Measurements from ENCODE around the gene SYS1. TPM values are rescaled to one million over a fixed set of nuclear protein-coding genes. Genes with fewer than 3 reads are reported as not detected.
A peak's percentile ranks its signal among the peaks of the same experiment; 100 is the strongest.

Gene SYS1
- total RNA-seq, 1 experiment from 2014 or later: 38.8 TPM

DNA sequence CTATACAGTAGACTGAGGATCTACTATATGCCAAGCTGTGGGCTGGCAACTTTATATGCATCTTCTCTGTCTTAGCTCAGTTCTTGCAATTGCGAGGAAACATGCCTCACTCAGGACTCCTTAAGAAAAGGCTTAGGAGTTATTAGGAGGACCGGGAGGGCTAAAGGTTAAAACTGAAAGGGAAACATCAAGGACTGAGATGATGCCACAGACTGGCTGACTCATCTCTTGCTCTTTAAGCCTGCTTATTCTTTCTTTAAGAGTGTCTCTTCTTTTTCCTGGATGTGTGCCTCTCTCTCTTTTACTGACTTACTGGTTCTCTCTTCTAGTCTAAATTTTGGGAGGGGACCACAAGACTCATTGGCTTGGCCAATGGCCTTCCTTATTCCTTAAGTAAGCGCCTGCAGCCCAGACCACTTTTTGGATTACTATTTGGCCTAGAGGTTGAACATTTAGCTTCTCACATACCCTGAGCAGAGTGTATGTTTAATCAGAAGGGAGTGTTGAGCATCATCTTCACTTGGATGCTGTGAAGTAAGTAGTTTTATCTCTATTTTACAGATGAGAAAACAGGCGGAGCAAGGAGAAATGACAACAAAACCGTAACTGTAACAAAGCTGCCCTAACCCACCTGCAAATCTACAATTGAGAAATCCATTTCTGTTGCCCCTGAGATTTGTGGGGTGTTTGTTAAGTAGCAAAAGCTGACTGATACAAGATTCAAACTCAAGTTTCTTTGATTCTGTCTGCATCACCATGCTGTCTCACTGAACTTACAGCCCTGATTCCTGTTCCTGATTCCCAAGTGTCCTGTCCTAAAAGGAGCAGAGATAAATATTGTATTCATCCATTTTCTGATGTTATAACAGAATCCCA lies 7.5 kb upstream of the SYS1 start:
- Histone ChIP-seq H3K27ac (no peak overlapping the region), H3K4me2 (peak overlapping the region; percentile 49), H3K79me2 (ENCODE audit: low read depth) (no peaks in the 10 kb centered on the region), H3K4me1 (replicated peaks; ENCODE audit: insufficient read depth) (peaks cover 56% of the 10 kb centered on the region), H3K9me2 (ENCODE audit: insufficient read depth) (no peaks in the 10 kb centered on the region), H3F3A (ENCODE audit: insufficient read depth, low read depth) (peaks cover 44% of the 10 kb centered on the region), H3K36me3 (ENCODE audit: low read depth) (no peaks in the 10 kb centered on the region), H3K27me3 (ENCODE audit: insufficient read depth, low read depth) (no peaks in the 10 kb centered on the region), H2AFZ (no peak overlapping the region), H3K9me3 (ENCODE audit: insufficient read depth, low read depth) (no peaks in the 10 kb centered on the region), H3K4me3 (no peak overlapping the region), H4K20me1 (ENCODE audit: insufficient read depth) (no peaks in the 10 kb centered on the region)
- peak in 1 of 2 experiments; percentile 64 for DNase-seq
- POLR2A ChIA-PET (ENCODE audit: unreplicated experiment): interaction anchor here (0.6 kb wide), 1 partner anchor 8 kb away, joined by 13 read pairs; no protein-coding TSS in a partner anchor
- intact Hi-C loops (cut with micrococcal nuclease; ENCODE audit: unreplicated experiment): no loop called here
- no TSS peak for BruUV-seq (replicated peaks)
- CTCF ChIA-PET: no interaction called here
- no peak for TF ChIP-seq EZH2 (IDR thresholded peaks at IDR 0.05; ENCODE audit: low read depth)
- TF ChIP-seq, protein P1, sequence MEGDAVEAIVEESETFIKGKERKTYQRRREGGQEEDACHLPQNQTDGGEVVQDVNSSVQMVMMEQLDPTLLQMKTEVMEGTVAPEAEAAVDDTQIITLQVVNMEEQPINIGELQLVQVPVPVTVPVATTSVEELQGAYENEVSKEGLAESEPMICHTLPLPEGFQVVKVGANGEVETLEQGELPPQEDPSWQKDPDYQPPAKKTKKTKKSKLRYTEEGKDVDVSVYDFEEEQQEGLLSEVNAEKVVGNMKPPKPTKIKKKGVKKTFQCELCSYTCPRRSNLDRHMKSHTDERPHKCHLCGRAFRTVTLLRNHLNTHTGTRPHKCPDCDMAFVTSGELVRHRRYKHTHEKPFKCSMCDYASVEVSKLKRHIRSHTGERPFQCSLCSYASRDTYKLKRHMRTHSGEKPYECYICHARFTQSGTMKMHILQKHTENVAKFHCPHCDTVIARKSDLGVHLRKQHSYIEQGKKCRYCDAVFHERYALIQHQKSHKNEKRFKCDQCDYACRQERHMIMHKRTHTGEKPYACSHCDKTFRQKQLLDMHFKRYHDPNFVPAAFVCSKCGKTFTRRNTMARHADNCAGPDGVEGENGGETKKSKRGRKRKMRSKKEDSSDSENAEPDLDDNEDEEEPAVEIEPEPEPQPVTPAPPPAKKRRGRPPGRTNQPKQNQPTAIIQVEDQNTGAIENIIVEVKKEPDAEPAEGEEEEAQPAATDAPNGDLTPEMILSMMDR (conservative IDR thresholded peaks at IDR 0.05): no peak

DNA sequence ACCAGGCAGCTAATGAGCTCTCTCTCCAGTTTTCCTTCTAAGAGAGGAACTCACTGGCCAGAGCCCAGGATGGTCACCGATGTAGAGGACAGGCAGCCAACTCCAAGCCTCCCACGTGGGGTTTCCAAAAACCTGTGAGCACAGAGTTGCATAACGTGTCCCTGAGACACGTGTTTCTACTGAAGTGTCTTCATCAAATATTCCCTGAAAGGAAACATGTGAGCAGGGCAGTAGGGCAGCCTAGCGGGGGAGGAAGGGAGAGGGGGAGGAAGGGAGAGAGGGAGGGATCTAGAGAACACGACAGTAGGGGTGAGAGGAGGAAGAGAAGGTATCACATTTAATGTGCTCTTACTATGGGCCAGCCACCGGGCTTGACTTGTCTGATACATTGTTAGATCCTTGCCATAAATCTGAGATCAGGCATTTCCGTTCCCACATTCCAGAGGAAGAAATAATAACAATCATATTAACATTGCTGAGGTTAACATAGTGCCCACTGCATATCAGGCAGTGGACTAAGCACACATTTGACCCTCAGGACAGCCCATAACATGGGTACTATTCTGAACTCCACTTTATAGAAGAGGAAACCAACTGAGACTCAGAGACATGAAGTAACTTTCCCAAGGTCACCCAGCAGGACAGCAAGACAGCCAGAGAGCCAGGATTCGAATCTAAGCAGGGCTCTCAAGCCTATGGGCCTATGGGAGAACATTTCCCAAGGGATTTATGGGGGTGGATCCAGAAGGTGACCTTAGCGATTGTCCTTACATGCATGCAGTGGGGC lies 4.5 kb upstream of the SYS1 start:
- Histone ChIP-seq H3K4me1 (replicated peaks; ENCODE audit: insufficient read depth) (peaks cover 56% of the 10 kb centered on the region), H2AFZ (no peak overlapping the region), H3F3A (ENCODE audit: insufficient read depth, low read depth) (peaks cover 39% of the 10 kb centered on the region), H3K27me3 (ENCODE audit: insufficient read depth, low read depth) (no peaks in the 10 kb centered on the region), H3K4me3 (no peak overlapping the region), H3K4me2 (peak overlapping the region; percentile 56), H3K27ac (0 out of 2 replicates have a peak overlapping the region, but pooled peaks have one; percentile 21), H3K9me3 (ENCODE audit: insufficient read depth, low read depth) (no peaks in the 10 kb centered on the region), H3K79me2 (ENCODE audit: low read depth) (peaks cover 2% of the 10 kb centered on the region), H3K36me3 (ENCODE audit: low read depth) (no peaks in the 10 kb centered on the region), H4K20me1 (ENCODE audit: insufficient read depth) (no peaks in the 10 kb centered on the region), H3K9me2 (ENCODE audit: insufficient read depth) (no peaks in the 10 kb centered on the region)
- intact Hi-C loops (cut with micrococcal nuclease; ENCODE audit: unreplicated experiment): no loop called here
- POLR2A ChIA-PET (ENCODE audit: unreplicated experiment): interaction anchor here (0.6 to 0.7 kb wide), 2 partner anchors 65 to 292 kb away, joined by 3 to 6 read pairs; no protein-coding TSS in a partner anchor
- no TSS peak for BruUV-seq (replicated peaks)
- TF ChIP-seq EZH2 (IDR thresholded peaks at IDR 0.05; ENCODE audit: low read depth): no peak
- TF ChIP-seq, protein P1 (conservative IDR thresholded peaks at IDR 0.05): no peak
- no peak for DNase-seq
- CTCF ChIA-PET: no interaction called here

DNA sequence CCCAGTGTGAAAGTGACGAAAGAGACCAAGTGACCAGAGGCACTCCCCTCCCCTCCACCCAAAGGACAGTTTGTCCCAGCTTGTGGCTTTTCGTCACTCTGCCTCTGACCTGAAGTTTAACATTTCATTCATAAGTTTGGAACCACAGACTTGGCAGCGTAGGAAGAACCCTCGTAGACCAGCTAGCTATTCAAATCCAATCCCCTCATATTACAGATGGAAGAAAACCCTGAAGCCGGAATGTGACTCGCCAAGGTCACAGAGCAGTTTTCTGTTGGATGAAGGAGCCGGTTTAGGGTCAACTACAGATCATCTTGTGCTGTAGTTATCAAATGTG lies 3.9 kb upstream of the SYS1 start:
- Histone ChIP-seq H3K79me2 (ENCODE audit: low read depth) (peaks cover 7% of the 10 kb centered on the region), H3F3A (ENCODE audit: insufficient read depth, low read depth) (peaks cover 39% of the 10 kb centered on the region), H3K9me3 (ENCODE audit: insufficient read depth, low read depth) (no peaks in the 10 kb centered on the region), H3K27ac (no peak overlapping the region), H3K36me3 (ENCODE audit: low read depth) (no peaks in the 10 kb centered on the region), H3K4me2 (no peak overlapping the region), H3K4me1 (replicated peaks; ENCODE audit: insufficient read depth) (peaks cover 60% of the 10 kb centered on the region), H3K27me3 (ENCODE audit: insufficient read depth, low read depth) (no peaks in the 10 kb centered on the region), H4K20me1 (ENCODE audit: insufficient read depth) (peaks cover 5% of the 10 kb centered on the region; the same call in 1 of the 2 replicates), H3K9me2 (ENCODE audit: insufficient read depth) (no peaks in the 10 kb centered on the region), H2AFZ (no peak overlapping the region), H3K4me3 (no peak overlapping the region)
- ChIA-PET POLR2A (ENCODE audit: unreplicated experiment) (interaction anchor here (0.7 kb wide), 1 partner anchor 293 kb away, joined by 3 read pairs; no protein-coding TSS in a partner anchor), CTCF (interaction anchor here (1.0 kb wide), 2 partner anchors 15 to 36 kb away, joined by 3 to 4 read pairs; no protein-coding TSS in a partner anchor)
- intact Hi-C loops (cut with micrococcal nuclease; ENCODE audit: unreplicated experiment): no loop called here
- TF ChIP-seq, protein P1 (conservative IDR thresholded peaks at IDR 0.05): no peak
- TF ChIP-seq EZH2 (IDR thresholded peaks at IDR 0.05; ENCODE audit: low read depth): no peak
- BruUV-seq (replicated peaks): no TSS peak
- no peak for DNase-seq
